Prostate gland (tissue), 2 donors: ENCODE results near the gene ATP10B. TPM values are rescaled to one million over a fixed set of nuclear protein-coding genes. Genes with fewer than 3 reads are reported as not detected.

Experiments
- DNase-seq: peaks from one replicate; pipeline ENCODE4 v3.0.0-alpha.2; 2019; ENCODE audit warnings: low spot score
- H3K27ac ChIP-seq, 2 donors: fragments of 200-600 bp; sonication (generic); 2 replicates each; pipeline ENCODE4 v1.5.1; 2017 to 2019
- H3K27me3 ChIP-seq: fragments of 200-600 bp; sonication (generic); replicated peaks from 2 replicates; pipeline ENCODE4 v1.5.1; 2019; ENCODE audit not compliant: insufficient read depth
- H3K36me3 ChIP-seq, 2 donors: fragments of 200-600 bp; sonication (generic); 1 replicate in 1 of 2; 2 replicates in 1 of 2; pipeline versions ENCODE4 v1.5.1 to v1.8.1; 2017 to 2019
- H3K4me1 ChIP-seq: fragments of 200-600 bp; sonication (generic); replicated peaks from 2 replicates; pipeline ENCODE4 v1.5.1; 2019
- H3K4me3 ChIP-seq, 2 donors: fragments of 200-600 bp; sonication (generic); 2 replicates each; pipeline ENCODE4 v1.5.1; 2017 to 2019
- H3K9me3 ChIP-seq: fragments of 200-600 bp; sonication (generic); 2 replicates; pipeline ENCODE4 v1.5.1; 2017
- CTCF ChIP-seq, 4 experiments: fragments of 200-600 bp in 2 of 4; fragments of 450-650 bp in 2 of 4; sonication (generic) in 2 of 4; IDR thresholded peaks; 1 replicate in 3 of 4; 2 replicates in 1 of 4; pipeline ENCODE4 v1.5.1; 2016 to 2019; ENCODE audit warnings: antibody characterized with exemption in 4 of 4, mild to moderate bottlenecking in 2 of 4, moderate library complexity in 2 of 4
- POLR2A ChIP-seq: fragments of 450-650 bp; IDR thresholded peaks from one replicate; pipeline ENCODE4 v1.6.1; 2016; ENCODE audit warnings: antibody characterized with exemption, mild to moderate bottlenecking
- POLR2AphosphoS5 ChIP-seq: sonication (generic); formaldehyde crosslinking; IDR thresholded peaks from one replicate; pipeline ENCODE4 v1.6.1; 2017; ENCODE audit warnings: antibody characterized with exemption
- WGBS: methylation state at CpG from one replicate; pipeline ENCODE4 v1.1.5; 2018; 5-methylcytosine and 5-hydroxymethylcytosine counted together
- intact Hi-C: fragments of 100-400 bp; cut with DNase I; formaldehyde crosslinking; loops from one replicate; pipeline ENCODE4 v1.14.2; 2022
- total RNA-seq, 2 donors: library from RNA; depleted of rRNA; stranded (reverse); fragments of >200 nt; gene quantifications; one replicate each; pipeline ENCODE4 v1.1.0, GENCODE V29; 2016

The ATP10B gene
- total RNA-seq, 2 donors from 2014 or later = 0.74 TPM; not detected in 1

- no peaks in the 10 kb centered on the region for H3K9me3 ChIP-seq
- no peak overlapping the region for H3K4me3 ChIP-seq
- DNase-seq = no peak
- no peaks in the 10 kb centered on the region for H3K36me3 ChIP-seq
- H3K4me1 ChIP-seq = no peaks in the 10 kb centered on the region
- no peak overlapping the region for H3K27ac ChIP-seq
- TF ChIP-seq POLR2AphosphoS5 (no peak), POLR2A (no peak), CTCF (IDR thresholded peaks at IDR 0.05) (no peak)
- intact Hi-C loops = no loop called here
- 90% methylated on average over 3 of the region's 3 CpGs for WGBS
- H3K27me3 ChIP-seq = no peaks in the 10 kb centered on the region
Measured at GRCh38 chr5:160702934-160703333, 149.1 kb downstream of the ATP10B start.

DNA sequence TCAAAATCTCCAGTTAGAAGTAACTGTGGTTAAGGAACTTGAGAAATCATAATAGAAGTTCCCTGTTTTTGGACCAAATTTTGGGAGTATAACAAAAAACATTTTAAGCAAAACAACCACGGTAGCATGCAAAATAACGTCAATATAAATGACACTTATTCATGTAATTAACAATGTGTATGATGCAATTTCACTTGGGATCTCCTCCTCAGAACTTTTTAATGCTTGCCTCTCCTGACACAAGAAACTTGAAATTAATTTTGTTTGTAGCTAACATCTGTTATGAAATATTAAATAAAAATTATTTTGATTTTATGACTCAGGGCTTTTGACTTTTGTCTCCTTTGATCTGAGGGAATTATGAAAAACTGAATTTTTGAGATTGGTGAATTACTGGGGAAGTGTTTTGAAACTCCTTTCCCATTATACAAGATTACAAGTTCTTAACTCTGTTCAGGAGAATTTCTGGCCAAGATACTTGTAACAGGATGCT is 149.7 kb downstream of the ATP10B start:
- intact Hi-C loops = no loop called here
- Histone ChIP-seq H3K36me3 (no peaks in the 10 kb centered on the region), H3K27me3 (no peaks in the 10 kb centered on the region), H3K4me3 (no peak overlapping the region), H3K9me3 (no peaks in the 10 kb centered on the region), H3K4me1 (no peaks in the 10 kb centered on the region), H3K27ac (no peak overlapping the region)
- WGBS = 80% methylated on average over 2 of the region's 2 CpGs
- TF ChIP-seq POLR2A (no peak), CTCF (IDR thresholded peaks at IDR 0.05) (no peak), POLR2AphosphoS5 (no peak)
- no peak for DNase-seq

DNA sequence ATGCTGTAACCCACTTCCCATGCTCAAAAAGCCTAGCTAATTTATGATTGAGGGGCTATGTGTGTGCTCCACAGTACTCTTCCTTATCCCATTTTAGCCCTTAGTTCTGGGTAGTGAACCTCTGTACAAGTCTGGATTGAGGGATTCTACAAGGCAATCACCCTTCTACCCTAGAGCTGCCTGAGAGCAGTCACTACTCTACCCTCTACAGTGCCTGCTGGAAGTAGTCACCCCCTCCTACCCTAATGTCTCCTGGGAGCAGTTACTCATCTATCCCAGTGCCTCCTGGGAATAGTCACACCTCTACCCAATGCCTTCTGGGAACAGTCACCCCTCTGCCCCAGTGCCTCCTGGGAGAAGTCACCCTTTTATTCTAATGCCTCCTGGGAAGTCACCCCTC is 150.6 kb downstream of the ATP10B start:
- Histone ChIP-seq H3K4me3 (no peak overlapping the region), H3K27ac (no peak overlapping the region), H3K9me3 (no peaks in the 10 kb centered on the region), H3K4me1 (no peaks in the 10 kb centered on the region), H3K27me3 (no peaks in the 10 kb centered on the region), H3K36me3 (no peaks in the 10 kb centered on the region)
- no peak for DNase-seq
- intact Hi-C loops = no loop called here
- no peak for TF ChIP-seq CTCF (IDR thresholded peaks at IDR 0.05)
- no peak for TF ChIP-seq POLR2A
- TF ChIP-seq POLR2AphosphoS5 = no peak

DNA sequence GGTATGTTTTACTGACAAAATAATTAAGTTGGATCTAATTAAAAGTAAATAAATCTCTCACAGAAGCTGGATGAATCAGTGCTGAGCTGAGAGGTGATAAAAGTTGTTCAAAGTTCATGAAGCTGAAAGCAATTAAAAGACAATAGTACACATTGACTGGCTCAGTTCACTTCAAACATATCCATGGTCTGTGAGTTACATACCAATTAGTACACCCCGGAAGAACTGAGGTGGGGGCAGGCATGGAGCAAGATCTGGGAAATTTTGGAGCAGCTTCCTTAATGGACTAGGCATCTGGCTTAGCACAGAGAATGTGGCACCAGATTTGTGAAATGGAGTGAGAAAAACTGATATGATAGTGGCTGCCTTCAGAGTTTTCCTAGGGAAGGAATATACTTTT is 152.7 kb downstream of the ATP10B start:
- intact Hi-C loops = no loop called here

More for the DNA sequence above, 152.7 kb downstream of the ATP10B start:
- Histone ChIP-seq H3K27ac (no peak overlapping the region), H3K36me3 (no peaks in the 10 kb centered on the region), H3K9me3 (no peaks in the 10 kb centered on the region), H3K27me3 (no peaks in the 10 kb centered on the region), H3K4me1 (no peaks in the 10 kb centered on the region), H3K4me3 (no peak overlapping the region)
- no peak for DNase-seq
- TF ChIP-seq CTCF (IDR thresholded peaks at IDR 0.05) (no peak), POLR2A (no peak), POLR2AphosphoS5 (no peak)
- WGBS = 16% methylated on average over 1 of the region's 1 CpG
